NCI-H524 treated with DMSO at 0.1 percent for 48 hours (cell line): ENCODE data around the gene MYDGF.
A peak's percentile ranks its signal among the peaks of the same experiment; 100 is the strongest.
"Not testable (repeated sequence)": the region's sequence is repeated elsewhere in the genome, so short reads cannot be mapped to it uniquely, and the experiment has no call there.

Source experiments
- DNase-seq: peaks from one replicate; lab custom pipeline; 2025; lab: John Stamatoyannopoulos, UW

MYDGF gene

GRCh38 chr19:4669723-4670480, at the start of gene MYDGF:
MYDGF (minus strand) TSS chr19:4670342; CDS start chr19:4670334, 8 bp downstream.
- DNase-seq = peak; percentile 28

- no peak for DNase-seq
Observed at GRCh38 chr19:4719499-4719866, 49.3 kb upstream of the MYDGF start.

- no peak for DNase-seq
Observed at GRCh38 chr19:4717966-4718701, 48.0 kb upstream of the MYDGF start.

GRCh38 chr19:4717191-4717965, 47.2 kb upstream of the MYDGF start:
- DNase-seq = no peak

GRCh38 chr19:4715529-4716221, 45.5 kb upstream of the MYDGF start:
- no peak for DNase-seq

- DNase-seq = not testable (repeated sequence)
Observed at GRCh38 chr19:4715178-4715528, 45.0 kb upstream of the MYDGF start.

GRCh38 chr19:4714016-4714415, 43.9 kb upstream of the MYDGF start:
- no peak for DNase-seq

- DNase-seq = no peak
Observed at GRCh38 chr19:4713384-4713951, 43.3 kb upstream of the MYDGF start.

- no peak for DNase-seq
Observed at GRCh38 chr19:4712771-4713170, 42.6 kb upstream of the MYDGF start.

GRCh38 chr19:4711211-4711610, 41.1 kb upstream of the MYDGF start:
- DNase-seq = no peak

GRCh38 chr19:4710281-4710600, 40.1 kb upstream of the MYDGF start:
- DNase-seq = no peak

GRCh38 chr19:4709440-4710280, 39.5 kb upstream of the MYDGF start:
- no peak for DNase-seq

GRCh38 chr19:4707956-4708650, 38.0 kb upstream of the MYDGF start:
- no peak for DNase-seq

- DNase-seq = no peak
Observed at GRCh38 chr19:4707322-4707721, 37.2 kb upstream of the MYDGF start.

- no peak for DNase-seq
Observed at GRCh38 chr19:4705413-4706131, 35.4 kb upstream of the MYDGF start.

GRCh38 chr19:4704317-4704673, 34.2 kb upstream of the MYDGF start:
- DNase-seq = no peak

- no peak for DNase-seq
Observed at GRCh38 chr19:4703671-4704316, 33.7 kb upstream of the MYDGF start.

- DNase-seq = no peak
Observed at GRCh38 chr19:4702764-4703163, 32.6 kb upstream of the MYDGF start.

- no peak for DNase-seq
Observed at GRCh38 chr19:4701557-4701956, 31.4 kb upstream of the MYDGF start.

GRCh38 chr19:4700693-4700970, 30.5 kb upstream of the MYDGF start:
- DNase-seq = no peak
